K562 (cell line): Measurements from ENCODE around the gene HDLBP. TPM values are rescaled to one million over a fixed set of nuclear protein-coding genes. Genes with fewer than 3 reads are reported as not detected.

Experiments used
- ARID1B ChIP-seq: fragments of 450-650 bp; IDR thresholded peaks from 2 replicates; pipeline ENCODE4 v1.6.1; 2016; ENCODE audit warnings: antibody characterized with exemption, mild to moderate bottlenecking, inconsistent platforms
- FOXP1 ChIP-seq: sonication (generic); formaldehyde crosslinking; IDR thresholded peaks from 2 replicates; pipeline ENCODE4 v1.8.0; 2022; ENCODE audit warnings: mild to moderate bottlenecking, missing genetic modification reagents
- ILF3 ChIP-seq: fragments of 450-650 bp; IDR thresholded peaks from 2 replicates; pipeline ENCODE4 v1.6.1; 2018; ENCODE audit warnings: antibody characterized with exemption, mild to moderate bottlenecking, moderate library complexity, borderline replicate concordance
- L3MBTL2 ChIP-seq: fragments of 450-650 bp; IDR thresholded peaks from 2 replicates; pipeline ENCODE4 v1.6.1; 2016; ENCODE audit warnings: mild to moderate bottlenecking, moderate library complexity
- MXI1 ChIP-seq: IDR thresholded peaks from 2 replicates; pipeline ENCODE4 v1.6.1; 2011; ENCODE audit warnings: low read depth, mild to moderate bottlenecking, improper control_type of control experiment, low read length
- NCOA2 ChIP-seq, 2 experiments: fragments of 450-650 bp; IDR thresholded peaks; 2 replicates each; pipeline ENCODE4 v1.6.1; 2018; ENCODE audit warnings: mild to moderate bottlenecking in 2 of 2, moderate library complexity in 1 of 2; ENCODE audit not compliant: partially characterized antibody in 2 of 2
- NFE2 ChIP-seq: IDR thresholded peaks from 2 replicates; pipeline ENCODE4 v1.6.1; 2014; ENCODE audit warnings: antibody characterized with exemption, low read depth
- NR4A1 ChIP-seq, 2 experiments: fragments of 250-450 bp in 1 of 2; fragments of 450-650 bp in 1 of 2; sonication (Bioruptor Pico) in 1 of 2; IDR thresholded peaks; 2 replicates each; pipeline versions ENCODE4 v1.4.0 to v1.6.1; 2016 to 2020; ENCODE audit warnings: mild to moderate bottlenecking in 2 of 2, missing compliant biosample characterization in 1 of 2, missing genetic modification characterization in 1 of 2, moderate library complexity in 1 of 2
- RBM34 ChIP-seq: fragments of 200-400 bp; formaldehyde crosslinking; IDR thresholded peaks from 2 replicates; pipeline ENCODE4 v1.6.1; 2018; ENCODE audit warnings: low read length, borderline replicate concordance; ENCODE audit not compliant: insufficient read depth
- RHOXF2B ChIP-seq: fragments of 250-450 bp; sonication (Bioruptor Pico); conservative IDR thresholded peaks from 2 replicates; pipeline ENCODE4 v1.5.1; 2021
- TRIM28 ChIP-seq: fragments of 450-650 bp; IDR thresholded peaks from 2 replicates; pipeline ENCODE4 v1.6.1; 2017
- ZNF57 ChIP-seq: fragments of 450-650 bp; formaldehyde crosslinking; IDR thresholded peaks from 2 replicates; pipeline ENCODE4 v1.4.0; 2020; ENCODE audit warnings: mild to moderate bottlenecking, moderate library complexity
- ZNF75A ChIP-seq: fragments of 450-650 bp; formaldehyde crosslinking; IDR thresholded peaks from 2 replicates; pipeline ENCODE4 v1.4.0; 2020; ENCODE audit warnings: mild to moderate bottlenecking
- polyA plus RNA-seq, 8 experiments: library from polyadenylated mRNA; depleted of rRNA in 4 of 8; stranded (reverse) in 5 of 8; unstranded in 3 of 8; fragments of >200 nt; fragmentation: Nextera tagmentation in 2 of 8; fragmentation: Illumina TruSeq in 1 of 8; extraction: Ambion mirVana in 2 of 8; extraction: Trizol in 1 of 8; gene quantifications; 2 replicates each; pipeline versions ENCODE4 v1.2.1 to v1.2.3, GENCODE V29; 2011 to 2014; ENCODE audit warnings: inconsistent platforms in 1 of 8, missing spikeins in 1 of 8
- total RNA-seq, 7 experiments: library from RNA; depleted of rRNA in 6 of 7; stranded (reverse); fragments of >200 nt in 6 of 7; fragmentation: Illumina TruSeq in 2 of 7; extraction: Trizol in 2 of 7; gene quantifications; 2 replicates each; pipeline versions ENCODE4 v1.2.1 to v1.2.3, GENCODE V29; 2011 to 2021; ENCODE audit warnings: low replicate concordance in 1 of 7
- TF ChIP-seq, protein P1 (sequence below), 2 experiments: fragments of 250-450 bp in 1 of 2; fragments of 450-650 bp in 1 of 2; sonication (Bioruptor Pico) in 1 of 2; IDR thresholded peaks; 2 replicates each; pipeline versions ENCODE4 v1.6.1 to v1.8.0; 2016 to 2021; ENCODE audit warnings: mild to moderate bottlenecking in 2 of 2, moderate library complexity in 2 of 2, missing compliant biosample characterization in 1 of 2, missing genetic modification characterization in 1 of 2
- TF ChIP-seq, protein P2 (sequence below): fragments of 450-650 bp; formaldehyde crosslinking; IDR thresholded peaks from 2 replicates; pipeline ENCODE4 v1.4.0; 2020; ENCODE audit warnings: mild to moderate bottlenecking, mixed read lengths
- TF ChIP-seq, protein P3 (sequence below): IDR thresholded peaks from 3 replicates; pipeline ENCODE4 v1.6.1; 2011; ENCODE audit warnings: borderline replicate concordance, mild to moderate bottlenecking, moderate library complexity; ENCODE audit not compliant: insufficient read length; ENCODE audit errors: extremely low read depth
- TF ChIP-seq, protein P4 (sequence below): sonication (generic); formaldehyde crosslinking; IDR thresholded peaks from 2 replicates; pipeline ENCODE4 v1.8.0; 2022; ENCODE audit warnings: missing genetic modification reagents, mild to moderate bottlenecking, borderline replicate concordance
- TF ChIP-seq, protein P5 (sequence below): fragments of 450-650 bp; formaldehyde crosslinking; IDR thresholded peaks from 2 replicates; pipeline ENCODE4 v1.4.0; 2020; ENCODE audit warnings: mild to moderate bottlenecking, moderate library complexity

The HDLBP gene
- total and polyA plus RNA-seq, 9 of the 15 experiments (the other 6 are each of a cell fraction or from before 2014, with no cell fraction given) = 24.4 to 378 (median 146) TPM

DNA sequence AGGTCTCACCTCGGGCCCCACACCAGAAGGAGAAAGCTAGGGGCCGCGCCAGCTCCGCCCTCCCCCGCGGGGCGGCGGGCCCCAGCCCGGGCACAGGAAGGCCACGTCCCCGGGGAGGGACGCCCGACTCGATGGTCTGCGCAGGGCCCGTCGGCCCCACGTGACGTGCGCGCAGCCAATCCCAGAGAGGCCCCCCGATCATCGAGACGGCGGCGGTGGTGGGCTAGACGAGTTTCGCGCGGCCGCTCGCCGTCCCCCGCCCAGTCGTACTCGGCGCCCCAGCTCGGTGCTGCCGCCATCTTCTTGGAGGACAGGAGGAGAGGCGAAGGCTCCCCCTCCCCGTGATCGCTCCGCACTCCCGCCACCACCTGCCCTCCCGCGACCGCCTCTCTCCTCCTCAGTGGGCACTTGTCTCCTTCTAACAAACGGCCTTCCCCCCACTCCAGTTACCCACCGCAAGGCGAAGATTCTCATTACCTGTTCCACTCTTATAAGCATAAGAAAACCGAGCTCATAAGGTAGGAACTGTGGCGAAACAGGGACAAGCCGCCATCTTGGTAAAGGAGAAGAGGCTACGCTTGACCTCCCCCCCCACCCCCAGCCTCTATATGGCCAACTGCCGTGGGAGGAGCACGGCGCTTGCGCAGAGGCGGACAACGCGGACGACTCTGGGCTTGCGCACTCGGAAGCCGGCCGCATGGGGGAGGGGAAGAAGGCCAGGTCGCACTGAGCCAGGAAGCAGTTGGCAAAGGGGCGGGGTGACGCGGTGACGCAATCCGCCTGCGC is at the start of gene HDLBP (continued):
- TF ChIP-seq, protein P1, sequence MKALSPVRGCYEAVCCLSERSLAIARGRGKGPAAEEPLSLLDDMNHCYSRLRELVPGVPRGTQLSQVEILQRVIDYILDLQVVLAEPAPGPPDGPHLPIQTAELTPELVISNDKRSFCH (CRISPR knock-in tag; IDR thresholded peaks at IDR 0.05) = no peak
- TF ChIP-seq, protein P1 (tag; IDR thresholded peaks at IDR 0.05) = no peak
- TF ChIP-seq TRIM28 (no peak), ARID1B (peak; percentile 29), ZNF75A (CRISPR knock-in tag) (no peak), NR4A1 (CRISPR knock-in tag; IDR thresholded peaks at IDR 0.05) (no peak), NR4A1 (tag; IDR thresholded peaks at IDR 0.05) (no peak), RHOXF2B (CRISPR knock-in tag) (no peak), NCOA2 (IDR thresholded peaks at IDR 0.05; ENCODE audit: partially characterized antibody in 2 of 2) (no peak), MXI1 (no peak), FOXP1 (CRISPR knock-in tag) (no peak), ILF3 (peak; percentile 66; the same call in 1 of the 2 replicates), NFE2 (no peak), RBM34 (no peak), L3MBTL2 (peak; percentile 71; the same call in 1 of the 2 replicates), ZNF57 (CRISPR knock-in tag) (no peak)
- TF ChIP-seq, protein P2, sequence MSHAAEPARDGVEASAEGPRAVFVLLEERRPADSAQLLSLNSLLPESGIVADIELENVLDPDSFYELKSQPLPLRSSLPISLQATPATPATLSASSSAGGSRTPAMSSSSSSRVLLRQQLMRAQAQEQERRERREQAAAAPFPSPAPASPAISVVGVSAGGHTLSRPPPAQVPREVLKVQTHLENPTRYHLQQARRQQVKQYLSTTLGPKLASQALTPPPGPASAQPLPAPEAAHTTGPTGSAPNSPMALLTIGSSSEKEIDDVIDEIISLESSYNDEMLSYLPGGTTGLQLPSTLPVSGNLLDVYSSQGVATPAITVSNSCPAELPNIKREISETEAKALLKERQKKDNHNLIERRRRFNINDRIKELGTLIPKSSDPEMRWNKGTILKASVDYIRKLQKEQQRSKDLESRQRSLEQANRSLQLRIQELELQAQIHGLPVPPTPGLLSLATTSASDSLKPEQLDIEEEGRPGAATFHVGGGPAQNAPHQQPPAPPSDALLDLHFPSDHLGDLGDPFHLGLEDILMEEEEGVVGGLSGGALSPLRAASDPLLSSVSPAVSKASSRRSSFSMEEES (CRISPR knock-in tag) = peak; percentile 89
- TF ChIP-seq, protein P3, sequence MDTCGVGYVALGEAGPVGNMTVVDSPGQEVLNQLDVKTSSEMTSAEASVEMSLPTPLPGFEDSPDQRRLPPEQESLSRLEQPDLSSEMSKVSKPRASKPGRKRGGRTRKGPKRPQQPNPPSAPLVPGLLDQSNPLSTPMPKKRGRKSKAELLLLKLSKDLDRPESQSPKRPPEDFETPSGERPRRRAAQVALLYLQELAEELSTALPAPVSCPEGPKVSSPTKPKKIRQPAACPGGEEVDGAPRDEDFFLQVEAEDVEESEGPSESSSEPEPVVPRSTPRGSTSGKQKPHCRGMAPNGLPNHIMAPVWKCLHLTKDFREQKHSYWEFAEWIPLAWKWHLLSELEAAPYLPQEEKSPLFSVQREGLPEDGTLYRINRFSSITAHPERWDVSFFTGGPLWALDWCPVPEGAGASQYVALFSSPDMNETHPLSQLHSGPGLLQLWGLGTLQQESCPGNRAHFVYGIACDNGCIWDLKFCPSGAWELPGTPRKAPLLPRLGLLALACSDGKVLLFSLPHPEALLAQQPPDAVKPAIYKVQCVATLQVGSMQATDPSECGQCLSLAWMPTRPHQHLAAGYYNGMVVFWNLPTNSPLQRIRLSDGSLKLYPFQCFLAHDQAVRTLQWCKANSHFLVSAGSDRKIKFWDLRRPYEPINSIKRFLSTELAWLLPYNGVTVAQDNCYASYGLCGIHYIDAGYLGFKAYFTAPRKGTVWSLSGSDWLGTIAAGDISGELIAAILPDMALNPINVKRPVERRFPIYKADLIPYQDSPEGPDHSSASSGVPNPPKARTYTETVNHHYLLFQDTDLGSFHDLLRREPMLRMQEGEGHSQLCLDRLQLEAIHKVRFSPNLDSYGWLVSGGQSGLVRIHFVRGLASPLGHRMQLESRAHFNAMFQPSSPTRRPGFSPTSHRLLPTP = no peak
- TF ChIP-seq, protein P4, sequence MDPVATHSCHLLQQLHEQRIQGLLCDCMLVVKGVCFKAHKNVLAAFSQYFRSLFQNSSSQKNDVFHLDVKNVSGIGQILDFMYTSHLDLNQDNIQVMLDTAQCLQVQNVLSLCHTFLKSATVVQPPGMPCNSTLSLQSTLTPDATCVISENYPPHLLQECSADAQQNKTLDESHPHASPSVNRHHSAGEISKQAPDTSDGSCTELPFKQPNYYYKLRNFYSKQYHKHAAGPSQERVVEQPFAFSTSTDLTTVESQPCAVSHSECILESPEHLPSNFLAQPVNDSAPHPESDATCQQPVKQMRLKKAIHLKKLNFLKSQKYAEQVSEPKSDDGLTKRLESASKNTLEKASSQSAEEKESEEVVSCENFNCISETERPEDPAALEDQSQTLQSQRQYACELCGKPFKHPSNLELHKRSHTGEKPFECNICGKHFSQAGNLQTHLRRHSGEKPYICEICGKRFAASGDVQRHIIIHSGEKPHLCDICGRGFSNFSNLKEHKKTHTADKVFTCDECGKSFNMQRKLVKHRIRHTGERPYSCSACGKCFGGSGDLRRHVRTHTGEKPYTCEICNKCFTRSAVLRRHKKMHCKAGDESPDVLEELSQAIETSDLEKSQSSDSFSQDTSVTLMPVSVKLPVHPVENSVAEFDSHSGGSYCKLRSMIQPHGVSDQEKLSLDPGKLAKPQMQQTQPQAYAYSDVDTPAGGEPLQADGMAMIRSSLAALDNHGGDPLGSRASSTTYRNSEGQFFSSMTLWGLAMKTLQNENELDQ = no peak
- TF ChIP-seq, protein P5, sequence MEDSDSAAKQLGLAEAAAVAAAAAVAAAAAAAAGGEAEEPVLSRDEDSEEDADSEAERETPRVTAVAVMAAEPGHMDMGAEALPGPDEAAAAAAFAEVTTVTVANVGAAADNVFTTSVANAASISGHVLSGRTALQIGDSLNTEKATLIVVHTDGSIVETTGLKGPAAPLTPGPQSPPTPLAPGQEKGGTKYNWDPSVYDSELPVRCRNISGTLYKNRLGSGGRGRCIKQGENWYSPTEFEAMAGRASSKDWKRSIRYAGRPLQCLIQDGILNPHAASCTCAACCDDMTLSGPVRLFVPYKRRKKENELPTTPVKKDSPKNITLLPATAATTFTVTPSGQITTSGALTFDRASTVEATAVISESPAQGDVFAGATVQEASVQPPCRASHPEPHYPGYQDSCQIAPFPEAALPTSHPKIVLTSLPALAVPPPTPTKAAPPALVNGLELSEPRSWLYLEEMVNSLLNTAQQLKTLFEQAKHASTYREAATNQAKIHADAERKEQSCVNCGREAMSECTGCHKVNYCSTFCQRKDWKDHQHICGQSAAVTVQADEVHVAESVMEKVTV = no peak
